Fibroblast of skin of left biceps (primary cell): ENCODE measurements around the gene SLC35F2.
A peak's percentile ranks its signal among the peaks of the same experiment; 100 is the strongest.
"Not testable (repeated sequence)": the region's sequence is repeated elsewhere in the genome, so short reads cannot be mapped to it uniquely, and the experiment has no call there.

Source experiments
- DNase-seq, 2 experiments: peaks; one replicate each; pipeline ENCODE4 v3.0.0-alpha.2; 2013; ENCODE audit warnings: low read depth in 2 of 2

The SLC35F2 gene

DNA sequence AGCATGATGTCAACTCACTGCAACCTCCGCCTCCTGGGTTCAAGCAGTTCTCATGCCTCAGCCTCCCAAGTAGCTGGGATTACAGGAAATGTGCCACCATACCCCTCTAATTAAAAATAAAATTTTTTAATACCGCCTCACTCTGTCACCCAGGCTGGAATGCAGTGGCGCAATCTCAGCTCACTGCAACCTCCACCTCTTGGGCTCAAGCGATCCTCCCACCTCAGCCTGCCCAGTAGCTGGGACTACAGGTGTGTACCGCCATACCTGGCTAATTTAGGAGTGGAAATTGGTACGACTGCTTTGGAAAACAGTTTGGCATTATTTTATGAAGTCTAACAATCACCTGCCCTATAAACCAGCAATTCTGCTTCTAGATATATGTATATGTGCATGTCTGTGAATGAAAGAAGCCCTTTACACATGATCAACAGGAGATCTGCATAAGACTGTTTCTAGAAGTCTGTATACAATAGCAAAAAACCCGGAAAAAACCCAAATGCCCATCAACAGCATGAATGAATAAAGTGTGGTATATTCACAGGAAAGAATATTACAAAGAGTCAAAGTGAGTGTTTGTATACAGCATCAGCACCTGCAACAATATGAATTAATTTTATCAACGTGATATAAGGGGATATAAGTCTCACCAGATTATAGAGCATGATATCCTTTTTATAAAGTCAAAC lies 16.0 kb downstream of the SLC35F2 start:
- no peak for DNase-seq

DNA sequence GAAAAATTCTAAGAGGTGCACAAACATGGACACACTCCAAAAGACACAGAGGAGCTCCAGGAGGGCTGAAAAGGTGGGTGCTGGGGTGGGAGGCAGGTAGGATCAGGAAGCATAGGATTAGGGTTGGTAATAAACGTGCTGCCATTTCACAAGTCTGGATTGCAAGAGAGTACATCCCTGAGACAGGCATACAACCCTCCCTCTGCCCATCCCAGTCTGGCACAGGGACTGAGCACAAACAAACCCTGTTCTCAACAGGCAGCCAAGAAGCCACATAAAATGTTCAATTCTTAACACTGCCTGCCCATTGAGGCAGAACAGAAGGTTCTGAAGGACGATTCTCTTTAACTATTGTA lies 18.5 kb downstream of the SLC35F2 start:
- DNase-seq: no peak

DNA sequence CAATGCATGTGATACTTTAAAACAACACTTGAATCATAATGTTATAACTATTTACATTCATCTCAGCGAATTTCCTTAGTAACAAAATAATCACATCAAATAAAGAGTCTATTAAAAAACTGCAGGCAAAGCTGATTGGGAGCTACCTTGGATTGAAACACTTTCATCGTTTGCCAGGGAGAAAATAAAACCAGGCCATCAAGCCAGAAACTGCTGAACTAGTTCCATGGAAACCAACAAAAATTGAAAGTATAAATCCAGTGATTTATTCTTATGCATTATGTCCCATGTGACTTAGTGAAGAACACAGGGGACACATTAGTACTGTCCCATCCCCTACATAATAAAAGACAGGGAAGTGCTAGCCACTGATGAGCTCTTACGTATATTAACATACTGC lies 21.7 kb downstream of the SLC35F2 start:
- no peak for DNase-seq

DNA sequence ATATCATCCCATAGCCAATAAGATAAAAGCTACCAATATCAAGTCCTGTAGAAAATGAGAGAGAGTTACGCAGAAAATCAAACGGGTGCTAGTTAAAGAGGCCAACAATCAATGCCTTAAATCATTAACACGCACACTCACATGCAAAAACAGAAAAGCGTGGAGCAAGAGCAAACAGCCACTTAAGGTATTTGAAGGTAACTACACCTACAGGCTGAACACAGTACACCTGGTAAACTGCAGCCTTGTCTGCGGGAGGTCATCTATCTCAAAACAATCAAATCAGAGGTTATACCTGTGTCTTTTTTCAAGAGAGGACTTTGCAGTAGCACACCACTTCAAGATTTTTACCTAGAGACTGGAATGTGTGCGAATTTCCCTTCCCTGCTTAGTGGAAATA lies 23.6 kb downstream of the SLC35F2 start:
- DNase-seq: no peak

DNA sequence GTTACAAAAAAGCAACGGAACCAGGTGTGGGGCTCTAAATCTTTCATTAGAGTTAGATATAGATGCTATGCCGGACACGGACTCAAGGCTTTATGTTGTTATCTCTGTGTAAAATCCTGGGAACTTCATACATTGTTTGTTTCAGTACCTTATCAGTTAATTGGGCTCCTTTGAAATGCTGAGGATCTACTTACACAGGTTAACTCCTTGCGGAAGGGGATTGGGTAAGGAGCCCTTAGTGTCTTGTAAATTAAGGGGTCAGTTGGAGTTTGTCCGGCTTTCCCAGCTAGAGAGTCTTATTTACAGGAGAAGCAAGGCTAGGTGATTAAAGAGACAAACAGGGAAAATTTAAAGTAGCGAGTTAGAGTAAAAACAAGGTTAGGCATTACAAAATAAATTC lies 24.7 kb downstream of the SLC35F2 start:
- DNase-seq: not testable (repeated sequence)

DNA sequence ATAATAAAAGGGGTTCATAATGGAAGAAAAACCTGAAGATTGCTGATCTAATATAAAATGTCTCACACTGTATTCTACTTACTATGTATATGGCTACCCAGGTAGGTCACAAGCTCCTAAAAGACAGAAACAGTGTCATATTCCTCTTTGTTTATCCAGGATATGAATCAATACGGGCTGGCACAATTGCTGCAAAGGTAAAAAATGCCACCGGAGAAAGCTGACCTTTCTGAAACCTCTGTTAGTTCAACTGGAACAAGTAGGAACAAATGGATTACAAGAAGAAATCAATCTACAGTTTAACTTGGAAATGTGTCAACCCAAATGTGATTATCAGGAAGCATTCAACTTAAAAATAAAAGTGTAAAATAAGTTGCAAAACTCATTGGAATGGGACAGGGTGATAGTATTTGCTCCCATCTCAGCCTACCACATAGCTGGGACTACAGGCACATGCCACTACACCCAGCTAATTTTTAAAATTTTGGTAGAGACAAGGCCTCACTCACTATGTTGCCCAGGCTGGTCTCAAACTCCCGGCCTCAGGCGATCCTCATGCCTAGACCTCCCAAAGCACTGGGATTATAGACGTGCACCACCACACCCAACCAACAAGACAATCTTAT lies 27.6 kb downstream of the SLC35F2 start:
- DNase-seq: no peak

DNA sequence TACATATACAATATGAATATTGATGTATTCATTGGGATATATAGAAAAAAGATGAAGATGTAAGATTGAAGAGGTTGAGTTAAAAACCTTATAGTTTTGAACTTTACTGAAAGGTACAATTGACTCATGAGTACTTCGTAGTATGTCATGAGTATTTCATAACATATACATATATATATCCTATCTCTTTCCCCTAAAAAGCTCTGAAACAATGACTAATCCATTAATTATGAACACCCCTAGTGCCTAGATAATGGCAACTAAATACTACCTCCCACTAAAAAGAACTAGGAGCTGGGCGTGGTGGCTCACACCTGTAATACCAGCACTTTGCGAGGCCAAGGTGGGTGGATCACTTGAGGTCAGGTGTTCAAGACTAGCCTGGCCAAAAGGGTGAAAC lies 31.5 kb downstream of the SLC35F2 start:
- DNase-seq: no peak

DNA sequence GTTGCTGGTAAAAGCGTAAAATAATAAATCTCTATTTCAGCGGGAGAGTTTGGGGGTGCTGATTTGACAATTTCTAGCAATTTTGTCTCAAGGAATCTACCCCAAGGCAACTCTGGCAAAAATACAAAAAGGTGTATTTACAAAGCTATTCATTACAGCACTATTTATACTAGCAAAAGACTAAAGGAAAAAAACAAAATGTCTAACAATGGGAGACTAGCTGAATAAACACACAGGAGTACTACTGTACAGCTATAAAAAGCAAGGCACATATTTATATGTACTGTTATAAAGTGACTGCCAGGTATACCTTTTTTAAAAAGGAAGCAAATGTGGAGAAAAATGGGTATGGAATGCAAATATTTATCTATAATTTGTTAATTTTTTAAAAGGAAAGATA lies 32.7 kb downstream of the SLC35F2 start:
- DNase-seq: no peak

DNA sequence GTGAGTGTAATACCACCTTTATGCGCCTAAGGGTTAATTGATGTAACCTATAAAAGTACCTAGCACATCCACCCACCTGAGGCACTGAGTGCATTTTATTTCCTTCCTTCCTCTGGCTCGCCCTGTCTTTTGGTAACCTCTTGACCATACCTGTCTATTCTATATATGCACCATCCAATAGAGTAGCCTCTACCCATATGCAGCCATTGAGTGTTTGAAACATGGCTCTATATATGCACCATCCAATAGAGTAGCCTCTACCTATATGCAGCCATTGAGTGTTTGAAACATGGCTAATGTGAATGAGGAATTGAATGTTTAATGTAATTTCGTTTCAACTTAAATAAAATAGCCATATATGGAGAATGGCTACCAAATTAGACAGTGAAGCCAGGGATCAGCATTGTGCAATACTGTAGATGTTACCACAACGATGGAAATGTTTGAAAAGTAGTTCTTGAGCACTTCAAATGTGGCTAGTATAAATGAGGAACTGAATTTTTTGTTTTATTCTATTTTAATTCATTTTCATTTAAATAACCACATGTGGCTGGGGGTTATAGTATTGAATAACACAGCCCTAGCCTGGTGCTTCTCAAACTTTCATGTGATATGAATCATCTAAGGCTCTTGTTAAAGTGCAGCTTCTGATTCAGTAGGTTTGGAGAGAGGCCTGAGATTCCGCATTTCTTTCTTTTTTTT lies 33.8 kb downstream of the SLC35F2 start:
- DNase-seq: peak in 1 of 2 experiments; percentile 20

DNA sequence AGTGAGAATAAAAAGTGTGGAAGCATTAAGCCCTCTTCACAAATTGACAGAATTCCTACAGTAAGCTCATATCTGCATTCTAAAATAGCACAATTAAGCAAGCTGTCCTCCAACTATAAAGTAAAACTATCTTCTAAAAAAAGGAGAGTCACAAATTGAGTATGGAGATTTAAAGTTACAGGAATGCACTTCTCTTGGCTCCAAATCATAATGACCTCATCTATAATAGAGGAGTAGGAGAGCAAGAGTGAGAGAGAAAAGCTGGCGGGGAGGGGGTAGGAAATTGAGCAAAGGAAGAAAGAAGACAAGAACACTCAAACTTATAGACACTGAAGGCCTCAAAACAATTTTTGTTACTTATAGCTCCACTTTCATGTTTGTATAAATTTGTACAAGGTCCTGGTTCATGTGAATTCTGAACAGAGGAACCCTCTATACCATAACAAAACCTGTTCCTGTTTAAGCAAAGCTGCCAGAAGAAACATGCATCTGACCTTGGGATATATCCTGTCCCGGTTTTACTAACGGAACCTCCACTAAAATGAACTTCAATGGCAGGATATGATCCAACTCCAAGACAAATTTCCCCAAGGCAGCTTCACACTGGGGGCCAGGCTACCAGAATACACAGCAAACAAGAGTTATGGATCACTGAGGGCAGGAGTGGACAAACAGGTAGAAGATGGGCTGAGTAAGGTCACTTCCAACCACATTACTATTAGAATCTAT lies 37.2 kb downstream of the SLC35F2 start:
- DNase-seq: peak; percentile 19 to 22

DNA sequence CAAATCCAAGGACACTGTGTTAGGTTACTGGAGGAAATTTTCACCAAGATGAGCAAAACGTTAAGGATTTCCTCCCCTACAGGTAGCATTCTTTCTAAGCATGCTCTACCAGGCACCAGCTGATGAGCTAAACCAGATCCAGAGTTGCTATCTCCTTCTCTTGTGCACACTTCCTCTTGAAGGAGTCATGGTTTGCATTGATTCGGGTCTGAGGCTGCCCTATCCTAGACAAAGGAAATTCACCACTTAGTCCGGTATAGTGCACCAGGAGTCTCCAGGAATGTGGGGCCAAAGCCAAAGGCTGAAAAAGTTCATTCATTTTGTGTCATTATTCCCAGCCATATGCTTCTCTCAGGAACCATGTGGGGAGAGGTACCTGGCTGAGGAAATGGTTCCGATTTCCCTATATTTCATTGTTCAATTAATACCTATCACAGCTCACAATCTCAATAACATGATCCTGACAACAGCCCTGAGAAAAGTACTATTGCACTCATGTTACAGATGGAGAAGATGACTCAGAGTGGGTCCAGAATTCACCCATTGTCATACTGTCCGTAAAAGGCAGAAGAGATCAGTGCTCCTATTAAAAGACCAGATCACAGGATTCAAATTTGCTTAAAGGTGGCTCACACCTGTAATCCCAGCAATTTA lies 39.1 kb downstream of the SLC35F2 start:
- no peak for DNase-seq

DNA sequence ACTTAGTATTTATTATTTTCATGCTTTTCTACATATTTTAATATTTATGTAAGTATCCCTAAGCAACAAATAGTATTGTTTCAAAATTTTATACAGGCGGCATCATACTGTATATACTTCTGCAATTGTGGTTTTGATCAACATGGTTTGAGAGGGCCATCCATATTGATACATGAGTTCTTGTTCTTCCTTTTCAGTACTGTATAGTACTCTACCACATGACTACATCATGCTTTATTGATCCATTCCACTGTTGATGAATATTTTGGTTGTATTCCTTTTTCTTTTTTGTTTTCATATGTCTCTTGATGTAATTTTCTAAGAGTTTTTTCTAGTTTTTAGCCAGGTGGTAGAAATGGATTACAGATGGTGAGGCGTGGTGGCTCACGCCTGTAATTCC lies 40.1 kb downstream of the SLC35F2 start:
- DNase-seq: no peak

DNA sequence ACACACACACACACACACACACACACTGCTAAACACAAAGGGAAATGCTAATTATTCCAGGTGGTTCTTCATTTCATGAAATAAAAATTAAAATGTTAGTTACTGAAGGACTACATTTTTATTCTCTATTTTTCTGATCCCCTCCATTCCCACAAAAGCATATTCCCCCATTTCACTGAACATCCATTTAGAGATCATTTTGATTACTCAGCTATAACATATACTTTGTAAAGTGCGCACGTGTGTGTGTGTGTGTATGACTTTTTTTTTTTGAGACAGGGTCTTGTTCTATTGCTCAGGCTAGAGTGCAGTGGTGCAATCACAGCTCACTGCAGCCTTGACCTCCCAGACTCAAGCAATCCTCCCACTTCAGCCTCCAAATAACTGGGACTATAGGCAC lies 42.6 kb downstream of the SLC35F2 start:
- DNase-seq: no peak

DNA sequence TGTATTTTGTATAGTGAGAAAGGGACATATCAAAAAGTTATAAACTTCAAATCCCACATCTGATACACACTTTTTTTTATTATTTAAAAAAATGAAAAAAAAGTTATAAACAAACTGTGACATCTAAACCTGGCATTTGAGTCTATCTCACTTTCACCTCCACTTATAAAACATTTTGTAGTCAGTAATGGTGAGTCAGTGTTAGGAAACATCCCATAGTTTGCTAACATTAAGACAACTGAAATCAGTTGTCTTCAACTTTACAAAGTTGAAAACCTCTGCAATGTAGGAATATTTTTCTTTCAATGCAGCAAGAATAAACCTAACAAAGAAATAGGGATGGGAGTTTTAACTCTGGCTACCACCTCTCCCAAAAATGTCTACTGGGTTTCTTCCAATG lies 47.7 kb downstream of the SLC35F2 start:
- DNase-seq: no peak

DNA sequence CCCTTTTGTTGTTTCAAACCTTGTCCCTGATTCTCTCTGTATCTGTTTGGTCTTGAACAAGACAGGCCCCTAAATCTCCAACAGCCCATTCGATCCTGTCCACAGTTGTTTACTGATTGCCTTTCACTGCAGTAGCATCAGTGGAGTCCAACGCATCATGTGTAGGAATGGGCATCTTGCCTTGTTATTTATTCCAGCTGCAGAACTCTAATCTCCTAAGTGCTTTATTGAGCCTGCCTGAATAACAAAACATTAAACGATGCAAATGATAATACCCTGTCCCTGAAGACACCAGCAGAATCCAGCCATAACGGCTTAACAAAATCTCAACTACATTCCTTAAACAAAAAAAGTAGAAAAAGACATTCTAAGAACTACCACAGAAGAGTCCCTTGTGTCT lies 50.1 kb downstream of the SLC35F2 start:
- DNase-seq: no peak

DNA sequence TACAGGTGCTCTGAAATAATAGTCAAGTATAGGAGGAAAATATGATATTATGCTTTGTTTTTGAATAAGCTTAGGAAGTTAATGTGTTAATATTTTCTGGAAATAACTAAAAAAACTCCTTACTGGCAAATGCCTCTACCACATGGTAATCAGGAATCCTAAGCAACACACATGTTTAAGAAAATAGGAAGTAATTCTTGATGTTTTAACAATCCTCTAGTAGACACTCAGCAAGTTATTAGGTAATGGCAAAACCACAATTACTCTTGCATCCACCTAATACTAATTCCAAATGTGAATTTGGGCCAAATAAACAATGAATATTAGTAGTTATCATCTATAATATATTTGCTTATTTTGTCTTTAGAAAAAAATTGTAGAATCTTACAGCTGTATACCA lies 53.6 kb downstream of the SLC35F2 start:
- no peak for DNase-seq

DNA sequence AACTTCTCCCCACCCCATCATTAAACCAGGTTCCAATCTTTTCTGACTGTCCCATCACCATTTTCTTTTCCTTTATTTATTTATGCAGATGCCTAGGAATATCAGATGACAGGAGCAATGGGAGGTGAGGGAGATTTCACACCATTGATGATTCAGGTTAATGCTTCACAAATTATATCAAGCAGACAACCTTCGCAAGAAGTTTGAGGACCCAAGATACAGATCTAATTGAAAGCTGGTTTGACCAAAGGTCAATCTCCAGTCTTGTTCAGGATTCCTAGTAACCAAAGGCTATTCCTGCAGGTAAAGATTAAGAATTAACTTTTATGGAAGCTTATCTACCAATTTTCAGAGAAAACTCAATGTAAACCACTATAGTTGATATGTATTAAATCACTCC lies 54.4 kb downstream of the SLC35F2 start:
- DNase-seq: no peak

DNA sequence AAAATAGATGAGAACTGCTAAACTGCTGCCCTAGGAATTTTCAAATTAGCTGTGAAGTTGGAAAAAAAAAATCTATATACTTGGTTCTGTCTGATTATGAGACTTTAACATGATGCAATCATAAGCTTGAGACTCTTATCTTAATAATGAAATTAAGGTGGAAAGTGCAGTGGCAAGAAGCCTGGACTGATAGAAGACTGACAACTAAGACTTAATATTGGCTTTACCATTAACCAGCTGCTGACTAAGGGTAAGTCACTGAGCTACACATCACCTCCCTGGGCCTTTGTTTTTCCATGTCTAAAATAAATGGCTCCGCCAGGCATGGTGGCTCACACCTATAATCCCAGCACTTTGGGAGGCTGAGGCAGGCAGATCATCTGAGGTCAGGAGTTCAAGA lies 56.9 kb downstream of the SLC35F2 start:
- no peak for DNase-seq

DNA sequence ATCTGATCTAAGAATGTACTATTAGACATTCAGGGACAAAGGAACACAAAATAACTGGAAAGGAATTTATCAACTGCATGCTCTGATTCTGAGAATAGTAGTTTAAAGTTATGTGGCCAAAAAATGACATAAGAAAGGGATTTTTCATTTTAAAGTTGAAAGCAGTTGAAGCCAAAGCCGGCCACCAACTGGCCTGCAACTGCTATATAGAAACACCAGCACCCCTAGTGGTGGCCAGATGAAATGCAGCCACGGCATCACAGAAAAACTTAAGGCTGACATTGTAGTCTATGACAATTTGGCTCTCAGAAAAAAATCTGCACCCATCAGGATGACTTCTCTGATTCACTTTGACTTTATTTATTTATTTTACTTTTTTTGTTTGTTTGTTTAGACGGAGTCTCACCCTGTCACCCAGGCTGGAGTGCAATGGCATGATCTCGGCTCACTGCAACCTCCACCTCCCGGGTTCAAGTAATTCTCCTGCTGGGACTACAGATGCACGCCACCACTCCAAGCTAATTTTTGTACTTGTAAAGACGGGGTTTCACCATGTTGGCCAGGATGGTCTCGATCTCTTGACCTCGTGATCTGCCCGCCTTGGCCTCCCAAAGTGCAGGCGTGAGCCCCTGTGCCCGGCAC lies 59.2 kb downstream of the SLC35F2 start:
- DNase-seq: peak in 1 of 2 experiments; percentile 20

DNA sequence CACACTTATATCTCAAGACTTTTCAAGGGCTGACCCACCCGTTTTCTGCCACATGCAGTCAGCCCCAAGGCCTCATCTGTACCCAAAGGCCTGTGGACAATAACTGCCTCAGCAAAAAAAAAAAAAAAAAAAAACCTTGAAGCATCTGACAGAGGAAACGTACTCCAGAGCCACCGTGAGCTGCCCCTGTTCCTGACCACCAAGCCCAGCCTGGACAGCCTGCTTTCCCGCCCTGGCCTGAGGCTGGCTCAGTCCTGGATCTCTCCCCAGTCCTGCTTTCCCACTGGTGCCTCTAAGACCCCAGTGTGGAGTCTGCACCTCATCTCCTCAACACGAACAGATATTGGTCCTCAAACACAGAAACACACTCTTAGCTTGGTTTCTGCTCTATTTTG lies 66.5 kb downstream of the SLC35F2 start:
- no peak for DNase-seq

DNA sequence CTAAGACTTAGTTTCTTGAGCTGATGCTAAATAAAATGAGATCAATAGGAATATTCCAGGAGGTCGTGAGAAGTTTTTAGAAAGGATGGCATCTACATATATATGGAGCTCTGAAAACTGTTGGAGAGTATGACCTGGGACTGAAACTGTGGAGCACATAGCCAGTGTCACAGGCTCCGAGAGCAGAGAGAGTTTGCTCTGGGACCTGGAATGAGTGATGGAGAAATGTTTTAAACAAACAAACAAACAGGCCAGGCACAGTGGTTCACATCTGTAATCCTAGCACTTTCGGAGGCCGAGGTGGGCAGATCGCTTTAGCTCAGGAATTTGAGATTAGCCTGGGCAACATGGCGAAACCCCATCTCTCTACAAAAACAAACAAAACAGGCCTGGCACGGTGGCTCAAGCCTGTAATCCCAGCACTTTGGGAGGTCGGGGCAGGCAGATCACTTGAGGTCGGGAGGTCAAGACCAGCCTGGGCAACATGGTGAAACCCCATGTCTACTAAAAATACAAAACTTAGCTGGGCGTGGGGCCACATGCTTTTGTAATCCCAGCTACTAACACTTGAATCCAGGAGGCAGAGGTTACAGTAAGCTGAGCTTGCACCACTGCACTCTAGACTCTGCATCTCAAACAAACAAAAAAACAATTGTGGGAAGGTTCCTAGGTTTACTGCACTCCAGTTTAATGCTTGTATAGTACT lies 67.1 kb downstream of the SLC35F2 start:
- DNase-seq: no peak
